ENCODE data around the gene ARRDC4. TPM values are rescaled to one million over a fixed set of nuclear protein-coding genes. Genes with fewer than 3 reads are reported as not detected.
A peak's percentile ranks its signal among the peaks of the same experiment; 100 is the strongest.

The ARRDC4 gene
- total RNA-seq, 2 donors from 2014 or later, result 2.1 TPM

GRCh38 chr15:97962263-97962662 lies 1.8 kb downstream of the ARRDC4 start:
- Mint-ChIP-seq H3K27me3 (ENCODE audit: insufficient read depth) (peaks cover 17% of the 10 kb centered on the region), H3K4me3 (peak overlapping the region; percentile 59), H3K4me1 (peaks cover 7% of the 10 kb centered on the region), H3K27ac (no peak overlapping the region), H3K9me3 (no peaks in the 10 kb centered on the region), H3K36me3 (ENCODE audit: low read depth) (no peaks in the 10 kb centered on the region)
- peaks cover 38% of the 10 kb centered on the region for H3K27me3 ChIP-seq (ENCODE audit: control insufficient read depth, insufficient read depth, low read length, poor library complexity, severe bottlenecking)
- no peaks in the 10 kb centered on the region for H3K9me3 ChIP-seq (ENCODE audit: control insufficient read depth, low read length)
- no peak for DNase-seq
- H3K36me3 ChIP-seq (ENCODE audit: control insufficient read depth, insufficient read depth, low read length), result no peaks in the 10 kb centered on the region
- H3K4me3 ChIP-seq (ENCODE audit: low read length), result no peak overlapping the region
- H3K9ac ChIP-seq (ENCODE audit: extremely low read depth, low read length, poor library complexity, severe bottlenecking), result no peak overlapping the region
- no peak overlapping the region for H3K27ac ChIP-seq (ENCODE audit: low read depth, low read length)
- no peaks in the 10 kb centered on the region for H3K4me1 ChIP-seq (ENCODE audit: control insufficient read depth, insufficient read depth, low read length)
- WGBS, 2 experiments (ENCODE audit: insufficient coverage in 1 of 2, insufficient read length in 1 of 2), result 92 to 97% methylated on average over 1 to 2 of the region's 2 CpGs
- TF ChIP-seq CTCF (conservative IDR thresholded peaks at IDR 0.05), result no peak

- Histone ChIP-seq H3K27me3 (ENCODE audit: control insufficient read depth, insufficient read depth, low read length, poor library complexity, severe bottlenecking) (peaks cover 31% of the 10 kb centered on the region), H3K36me3 (ENCODE audit: control insufficient read depth, insufficient read depth, low read length) (no peaks in the 10 kb centered on the region), H3K4me1 (ENCODE audit: control insufficient read depth, insufficient read depth, low read length) (no peaks in the 10 kb centered on the region), H3K4me3 (ENCODE audit: low read length) (no peak overlapping the region), H3K9me3 (ENCODE audit: control insufficient read depth, low read length) (no peaks in the 10 kb centered on the region), H3K27ac (ENCODE audit: low read depth, low read length) (no peak overlapping the region), H3K9ac (ENCODE audit: extremely low read depth, low read length, poor library complexity, severe bottlenecking) (no peak overlapping the region)
- Mint-ChIP-seq H3K27ac (no peak overlapping the region), H3K4me3 (no peak overlapping the region), H3K9me3 (no peaks in the 10 kb centered on the region), H3K27me3 (ENCODE audit: insufficient read depth) (peaks cover 13% of the 10 kb centered on the region), H3K36me3 (ENCODE audit: low read depth) (no peaks in the 10 kb centered on the region), H3K4me1 (peaks cover 7% of the 10 kb centered on the region)
- TF ChIP-seq CTCF (conservative IDR thresholded peaks at IDR 0.05), result no peak
- no peak for DNase-seq
- WGBS, 2 experiments (ENCODE audit: insufficient coverage in 1 of 2, insufficient read length in 1 of 2), result 63 to 77% methylated on average over 3 to 4 of the region's 4 CpGs
Measured at GRCh38 chr15:97963779-97964178, 3.3 kb downstream of the ARRDC4 start.

- no peak overlapping the region for H3K27ac Mint-ChIP-seq
- no peak overlapping the region for H3K4me3 Mint-ChIP-seq
- H3K27me3 ChIP-seq (ENCODE audit: control insufficient read depth, insufficient read depth, low read length, poor library complexity, severe bottlenecking), result peaks cover 23% of the 10 kb centered on the region
- H3K9me3 ChIP-seq (ENCODE audit: control insufficient read depth, low read length), result no peaks in the 10 kb centered on the region
- no peak for DNase-seq
- WGBS, 2 experiments (ENCODE audit: insufficient coverage in 1 of 2, insufficient read length in 1 of 2), result 86% methylated on average over 2 of the region's 2 CpGs; no CpG with 5 or more reads in 1 of the 2 experiments
- H3K36me3 ChIP-seq (ENCODE audit: control insufficient read depth, insufficient read depth, low read length), result no peaks in the 10 kb centered on the region
- H3K27me3 Mint-ChIP-seq (ENCODE audit: insufficient read depth), result peaks cover 9% of the 10 kb centered on the region
- no peaks in the 10 kb centered on the region for H3K4me1 Mint-ChIP-seq
- H3K36me3 Mint-ChIP-seq (ENCODE audit: low read depth), result peaks cover under 1% of the 10 kb centered on the region
- H3K9me3 Mint-ChIP-seq, result no peaks in the 10 kb centered on the region
- no peak overlapping the region for H3K27ac ChIP-seq (ENCODE audit: low read depth, low read length)
- no peak overlapping the region for H3K9ac ChIP-seq (ENCODE audit: extremely low read depth, low read length, poor library complexity, severe bottlenecking)
- no peak for TF ChIP-seq CTCF (conservative IDR thresholded peaks at IDR 0.05)
- H3K4me3 ChIP-seq (ENCODE audit: low read length), result no peak overlapping the region
- no peaks in the 10 kb centered on the region for H3K4me1 ChIP-seq (ENCODE audit: control insufficient read depth, insufficient read depth, low read length)
Measured at GRCh38 chr15:97966246-97966645, 5.7 kb downstream of the ARRDC4 start.
